ENCODE data around the gene OLFM2. TPM values are rescaled to one million over a fixed set of nuclear protein-coding genes. Genes with fewer than 3 reads are reported as not detected.
A peak's percentile ranks its signal among the peaks of the same experiment; 100 is the strongest.
"Not testable (repeated sequence)": the region's sequence is repeated elsewhere in the genome, so short reads cannot be mapped to it uniquely, and the experiment has no call there.

OLFM2 gene
- total RNA-seq, 1 donor, result under 0.01 TPM

- no peak for DNase-seq (ENCODE audit: low read depth in 2 of 3, low spot score in 2 of 3)
Measured at GRCh38 chr19:9945319-9945966, 9.1 kb upstream of the OLFM2 start.

GRCh38 chr19:9943744-9944143 is 7.4 kb upstream of the OLFM2 start:
- DNase-seq (ENCODE audit: low read depth in 2 of 3, low spot score in 2 of 3), result no peak

GRCh38 chr19:9941671-9942070 is 5.4 kb upstream of the OLFM2 start:
- no peak for DNase-seq (ENCODE audit: low read depth in 2 of 3, low spot score in 2 of 3)

GRCh38 chr19:9941231-9941630 is 4.9 kb upstream of the OLFM2 start:
- DNase-seq (ENCODE audit: low read depth in 2 of 3, low spot score in 2 of 3), result no peak

- DNase-seq (ENCODE audit: low read depth in 2 of 3, low spot score in 2 of 3), result no peak
Measured at GRCh38 chr19:9940778-9941177, 4.5 kb upstream of the OLFM2 start.

- DNase-seq (ENCODE audit: low read depth in 2 of 3, low spot score in 2 of 3), result no peak
Measured at GRCh38 chr19:9939301-9939913, 3.1 kb upstream of the OLFM2 start.

GRCh38 chr19:9937001-9937411 is 691 bp upstream of the OLFM2 start:
- DNase-seq (ENCODE audit: low read depth in 2 of 3, low spot score in 2 of 3), result no peak

GRCh38 chr19:9935506-9936325 is 599 bp downstream of the OLFM2 start:
- DNase-seq (ENCODE audit: low read depth in 2 of 3, low spot score in 2 of 3), result peak in 1 of 3 donors; percentile 12

GRCh38 chr19:9934132-9934950 is 2.0 kb downstream of the OLFM2 start:
- peak; percentile 67 to 82 (median 78) for DNase-seq (ENCODE audit: low read depth in 2 of 3, low spot score in 2 of 3)

- no peak for DNase-seq (ENCODE audit: low read depth in 2 of 3, low spot score in 2 of 3)
Measured at GRCh38 chr19:9932835-9933234, 3.5 kb downstream of the OLFM2 start.

- no peak for DNase-seq (ENCODE audit: low read depth in 2 of 3, low spot score in 2 of 3)
Measured at GRCh38 chr19:9931629-9932028, 4.7 kb downstream of the OLFM2 start.

GRCh38 chr19:9923440-9923839 is 12.9 kb downstream of the OLFM2 start:
- DNase-seq (ENCODE audit: low read depth in 2 of 3, low spot score in 2 of 3), result no peak

- DNase-seq (ENCODE audit: low read depth in 2 of 3, low spot score in 2 of 3), result not testable (repeated sequence)
Measured at GRCh38 chr19:9922782-9923379, 13.4 kb downstream of the OLFM2 start.

GRCh38 chr19:9917321-9917720 is 19.0 kb downstream of the OLFM2 start:
- no peak for DNase-seq (ENCODE audit: low read depth in 2 of 3, low spot score in 2 of 3)

- DNase-seq (ENCODE audit: low read depth in 2 of 3, low spot score in 2 of 3), result no peak
Measured at GRCh38 chr19:9916719-9917118, 19.6 kb downstream of the OLFM2 start.

- DNase-seq (ENCODE audit: low read depth in 2 of 3, low spot score in 2 of 3), result peak; percentile 69 to 90 (median 88)
Measured at GRCh38 chr19:9914315-9915207, 21.8 kb downstream of the OLFM2 start.

GRCh38 chr19:9914001-9914314 is 22.4 kb downstream of the OLFM2 start:
- no peak for DNase-seq (ENCODE audit: low read depth in 2 of 3, low spot score in 2 of 3)

- DNase-seq (ENCODE audit: low read depth in 2 of 3, low spot score in 2 of 3), result no peak
Measured at GRCh38 chr19:9913237-9914000, 22.9 kb downstream of the OLFM2 start.
